Stomach smooth muscle (tissue), 2 donors: Measurements from ENCODE around the gene POLD2.

Source experiments
- H3K27ac ChIP-seq: one replicate; pipeline ENCODE4 v1.7.0; 2013; ENCODE audit warnings: mild to moderate bottlenecking, low read length, inconsistent platforms
- H3K27me3 ChIP-seq, 2 donors: one replicate each; pipeline ENCODE4 v1.7.0; 2013; ENCODE audit warnings: low read length in 2 of 2; ENCODE audit not compliant: insufficient read depth in 2 of 2, control insufficient read depth in 1 of 2
- H3K36me3 ChIP-seq, 2 donors: one replicate each; pipeline ENCODE4 v1.7.0; 2013; ENCODE audit warnings: low read length in 2 of 2; ENCODE audit not compliant: control insufficient read depth in 2 of 2, insufficient read depth in 2 of 2
- H3K4me1 ChIP-seq: one replicate; pipeline ENCODE4 v1.7.0; 2013; ENCODE audit warnings: low read length; ENCODE audit not compliant: control insufficient read depth, insufficient read depth
- H3K4me3 ChIP-seq, 2 donors: one replicate each; pipeline ENCODE4 v1.7.0; 2013; ENCODE audit warnings: low read length in 2 of 2
- H3K9ac ChIP-seq, 2 donors: one replicate each; pipeline ENCODE4 v1.7.0; 2013; ENCODE audit warnings: low read length in 2 of 2, mild to moderate bottlenecking in 1 of 2
- H3K9me3 ChIP-seq, 2 donors: one replicate each; pipeline ENCODE4 v1.7.0; 2013; ENCODE audit warnings: low read length in 2 of 2; ENCODE audit not compliant: control insufficient read depth in 2 of 2
- donor health status: healthy.
- donor health status: Pancreatic carcinoma.

POLD2 gene

GRCh38 chr7:44110719-44111635, 12.4 kb downstream of the POLD2 start:
- Histone ChIP-seq H3K4me1 (peaks cover 8% of the 10 kb centered on the region), H3K27me3 (peaks cover 2 to 26% of the 10 kb centered on the region in 2 donors), H3K9me3 (no peaks in the 10 kb centered on the region), H3K9ac (no peak overlapping the region), H3K36me3 (peaks cover 14 to 23% of the 10 kb centered on the region in 2 donors), H3K4me3 (no peak overlapping the region), H3K27ac (no peak overlapping the region)

- peaks cover 6 to 14% of the 10 kb centered on the region in 2 donors for H3K36me3 ChIP-seq
- no peak overlapping the region for H3K4me3 ChIP-seq
- no peaks in the 10 kb centered on the region for H3K9me3 ChIP-seq
- H3K27ac ChIP-seq, result no peak overlapping the region
- H3K9ac ChIP-seq, result no peak overlapping the region
- peaks cover 18% of the 10 kb centered on the region for H3K4me1 ChIP-seq
- peaks cover 4 to 30% of the 10 kb centered on the region in 2 donors for H3K27me3 ChIP-seq
Measured at GRCh38 chr7:44109991-44110390, 13.4 kb downstream of the POLD2 start.

GRCh38 chr7:44108768-44109750, 14.3 kb downstream of the POLD2 start:
- H3K27ac ChIP-seq, result no peak overlapping the region
- peaks cover 1 to 11% of the 10 kb centered on the region in 2 donors for H3K36me3 ChIP-seq
- peaks cover 4 to 38% of the 10 kb centered on the region in 2 donors for H3K27me3 ChIP-seq
- no peak overlapping the region for H3K4me3 ChIP-seq
- no peaks in the 10 kb centered on the region for H3K9me3 ChIP-seq
- H3K4me1 ChIP-seq, result peaks cover 25% of the 10 kb centered on the region
- H3K9ac ChIP-seq, result peak overlapping the region in 1 of 2 donors; percentile 21

DNA sequence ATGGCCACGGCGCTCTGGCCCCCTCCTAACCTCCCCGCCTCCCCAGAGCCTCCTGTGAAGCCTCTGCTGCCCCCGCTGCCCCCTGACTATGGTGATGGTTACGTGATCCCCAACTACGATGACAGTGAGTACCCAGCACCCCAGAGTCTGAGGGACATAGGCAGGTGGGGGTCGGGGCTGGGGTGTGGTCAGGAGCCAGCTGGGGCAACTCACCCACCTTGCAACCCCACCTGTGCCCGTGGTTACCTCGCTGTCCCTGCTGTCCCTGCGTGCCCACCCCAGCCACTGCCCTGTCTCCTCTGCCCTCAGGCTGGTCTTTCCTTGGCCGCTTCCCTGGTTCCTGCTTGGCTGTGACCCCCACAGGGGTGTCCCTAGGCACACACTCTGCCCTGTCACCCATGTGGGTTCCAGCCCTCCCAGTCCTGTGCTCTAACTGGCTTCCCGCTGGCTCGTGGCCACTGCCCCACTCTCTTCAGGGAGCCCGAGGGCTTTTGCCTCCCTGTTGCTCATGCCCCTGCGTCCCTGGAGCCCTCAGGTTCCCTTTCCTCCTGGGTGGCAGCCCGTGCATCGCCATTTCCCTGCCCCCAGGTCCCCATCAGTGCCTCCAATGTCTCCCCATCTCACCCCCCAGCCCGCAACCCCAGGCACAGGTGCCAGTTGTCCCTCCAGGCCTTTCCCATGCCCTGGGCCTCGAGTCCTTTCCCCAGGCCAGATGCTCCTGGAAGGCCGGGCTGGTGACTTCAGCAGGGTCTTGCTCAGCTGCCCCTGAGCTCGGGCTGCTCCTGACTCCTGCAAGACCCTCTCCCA, 15.2 kb downstream of the POLD2 start:
- peaks cover 4 to 42% of the 10 kb centered on the region in 2 donors for H3K27me3 ChIP-seq
- H3K4me3 ChIP-seq, result no peak overlapping the region
- H3K36me3 ChIP-seq, result peaks cover 0 to 7% of the 10 kb centered on the region in 2 donors
- no peak overlapping the region for H3K9ac ChIP-seq
- H3K4me1 ChIP-seq, result peaks cover 30% of the 10 kb centered on the region
- no peaks in the 10 kb centered on the region for H3K9me3 ChIP-seq
- no peak overlapping the region for H3K27ac ChIP-seq

DNA sequence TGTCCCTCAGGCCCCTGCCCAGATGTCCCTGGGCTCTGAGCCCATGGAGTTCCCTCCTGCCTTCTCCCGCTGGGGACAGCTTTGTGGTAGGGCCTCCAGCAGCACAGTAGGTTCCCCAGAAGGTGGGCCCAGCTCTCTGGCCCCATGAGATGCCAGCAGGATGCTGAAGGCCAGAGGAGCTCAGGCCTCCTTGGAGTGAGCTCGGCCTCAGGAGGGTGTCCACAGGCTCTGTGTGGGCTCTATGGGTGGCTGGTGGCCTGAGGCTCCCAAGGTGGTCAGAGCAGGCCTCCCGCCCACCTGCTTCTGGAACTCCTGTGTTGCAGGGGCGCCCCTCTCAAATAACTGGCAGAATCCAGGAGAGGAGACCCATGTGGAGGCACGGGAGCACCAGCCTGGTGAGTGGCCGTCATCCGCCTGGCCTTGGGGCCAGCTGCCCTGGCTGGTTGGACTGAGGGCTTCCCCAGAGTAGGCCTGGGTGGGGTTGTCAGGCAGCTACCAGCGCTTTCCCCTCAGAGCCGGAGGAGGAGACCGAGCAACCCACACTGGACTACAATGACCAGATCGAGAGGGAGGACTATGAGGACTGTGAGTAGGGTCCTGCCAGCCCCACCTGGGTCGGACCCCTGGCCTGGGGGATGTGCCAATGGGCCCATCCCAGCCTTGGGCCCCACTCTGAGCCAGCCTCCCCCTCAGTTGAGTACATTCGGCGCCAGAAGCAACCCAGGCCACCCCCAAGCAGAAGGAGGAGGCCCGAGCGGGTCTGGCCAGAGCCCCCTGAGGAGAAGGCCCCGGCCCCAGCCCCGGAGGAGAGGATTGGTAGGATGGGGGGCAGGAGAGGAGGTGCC, 16.0 kb downstream of the POLD2 start:
- Histone ChIP-seq H3K9ac (no peak overlapping the region), H3K36me3 (peaks cover 0 to 7% of the 10 kb centered on the region in 2 donors), H3K4me3 (no peak overlapping the region), H3K27ac (peak overlapping the region; percentile 11), H3K4me1 (peaks cover 37% of the 10 kb centered on the region), H3K9me3 (no peaks in the 10 kb centered on the region), H3K27me3 (peaks cover 4 to 42% of the 10 kb centered on the region in 2 donors)

- H3K4me3 ChIP-seq, result no peak overlapping the region
- peaks cover 4 to 42% of the 10 kb centered on the region in 2 donors for H3K27me3 ChIP-seq
- H3K27ac ChIP-seq, result peak overlapping the region; percentile 11
- no peaks in the 10 kb centered on the region for H3K9me3 ChIP-seq
- H3K36me3 ChIP-seq, result peaks cover 0 to 7% of the 10 kb centered on the region in 2 donors
- H3K4me1 ChIP-seq, result peaks cover 37% of the 10 kb centered on the region
- H3K9ac ChIP-seq, result peak overlapping the region in 1 of 2 donors; percentile 44
Measured at GRCh38 chr7:44106311-44107065, 16.9 kb downstream of the POLD2 start.

GRCh38 chr7:44105832-44106231, 17.5 kb downstream of the POLD2 start:
- peak overlapping the region in 1 of 2 donors; percentile 72 for H3K4me3 ChIP-seq
- H3K36me3 ChIP-seq, result peaks cover 0 to 5% of the 10 kb centered on the region in 2 donors
- peaks cover 37% of the 10 kb centered on the region for H3K4me1 ChIP-seq
- H3K27me3 ChIP-seq, result peaks cover 4 to 37% of the 10 kb centered on the region in 2 donors
- H3K9me3 ChIP-seq, result no peaks in the 10 kb centered on the region
- peak overlapping the region; percentile 44 to 51 for H3K9ac ChIP-seq
- H3K27ac ChIP-seq, result peak overlapping the region; percentile 60

DNA sequence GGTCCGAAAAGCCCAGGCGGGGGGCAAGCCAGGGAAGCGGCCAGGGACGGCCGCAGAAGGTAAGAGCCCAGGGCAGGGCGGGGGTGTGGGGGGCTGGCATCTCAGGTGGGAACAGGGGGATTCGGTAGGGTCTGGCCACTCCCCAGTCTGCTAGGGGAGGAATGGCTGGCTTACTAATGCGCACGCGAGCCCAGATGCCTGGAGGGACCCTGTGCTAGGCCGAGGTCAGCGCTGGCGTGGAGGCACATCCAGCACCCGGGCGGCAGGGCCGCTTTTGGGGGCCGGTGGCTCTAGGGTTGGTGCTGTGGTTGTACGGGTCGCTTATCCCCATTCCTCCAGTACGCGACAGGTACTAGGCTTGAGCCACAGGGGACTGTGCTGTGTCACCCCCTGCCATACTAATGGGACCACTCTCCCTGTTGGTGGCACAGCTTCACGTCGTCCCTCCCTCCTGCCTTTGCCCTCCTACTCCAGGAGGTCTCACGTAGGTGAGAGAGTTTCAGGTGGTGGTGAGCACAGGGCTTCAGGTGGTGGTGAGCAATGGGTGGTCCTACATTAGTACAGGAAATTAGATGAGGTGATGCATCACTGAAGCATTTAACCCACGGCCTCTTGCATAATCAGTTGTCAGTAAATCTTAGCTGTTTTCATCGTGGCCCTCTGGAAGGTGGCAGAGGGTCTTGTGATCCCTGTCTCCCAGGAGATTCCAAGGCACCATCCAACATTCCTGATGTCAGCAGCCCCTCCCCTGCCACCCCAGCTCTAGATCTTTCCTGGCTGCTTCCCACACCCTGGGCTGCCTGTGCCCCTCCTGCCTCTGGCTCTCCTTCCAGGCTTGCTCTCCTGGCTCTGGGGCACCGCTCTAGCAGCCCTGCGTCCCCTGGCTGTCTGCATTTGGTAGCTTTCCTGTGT, 18.2 kb downstream of the POLD2 start:
- H3K36me3 ChIP-seq, result peaks cover 0 to 3% of the 10 kb centered on the region in 2 donors
- H3K4me1 ChIP-seq, result peaks cover 37% of the 10 kb centered on the region
- no peaks in the 10 kb centered on the region for H3K9me3 ChIP-seq
- peak overlapping the region; percentile 28 to 72 for H3K4me3 ChIP-seq
- H3K9ac ChIP-seq, result peak overlapping the region; percentile 51 to 58
- H3K27ac ChIP-seq, result peak overlapping the region; percentile 60
- peaks cover 3 to 32% of the 10 kb centered on the region in 2 donors for H3K27me3 ChIP-seq
